Small intestine (tissue), 7 donors: ENCODE results near the gene PLPP6. TPM values are rescaled to one million over a fixed set of nuclear protein-coding genes. Genes with fewer than 3 reads are reported as not detected.
A peak's percentile ranks its signal among the peaks of the same experiment; 100 is the strongest.

Experiments used
- DNase-seq, 2 donors: peaks; one replicate each; pipeline versions ENCODE4 v3.0.0 to v3.0.0-alpha.2; 2013
- FAIRE-seq: peaks from 2 replicates; lab custom pipeline; 2012; peaks lifted over from hg19 to GRCh38; lab: Jason Lieb, UNC
- H3K27ac ChIP-seq, 3 donors: one replicate each; pipeline ENCODE4 v1.5.1; 2013; ENCODE audit warnings: low read length in 2 of 3, mild to moderate bottlenecking in 2 of 3, control low read depth in 1 of 3, inconsistent platforms in 1 of 3, low read depth in 1 of 3, moderate library complexity in 1 of 3
- H3K27me3 ChIP-seq, 3 donors: one replicate each; pipeline ENCODE4 v1.6.1; 2013; ENCODE audit warnings: low read length in 3 of 3, inconsistent platforms in 1 of 3; ENCODE audit not compliant: control insufficient read depth in 3 of 3, insufficient read depth in 3 of 3
- H3K36me3 ChIP-seq, 3 donors: one replicate each; pipeline ENCODE4 v1.6.1; 2013; ENCODE audit warnings: low read length in 3 of 3, inconsistent platforms in 1 of 3, low read depth in 1 of 3, mild to moderate bottlenecking in 1 of 3, moderate library complexity in 1 of 3; ENCODE audit not compliant: control insufficient read depth in 3 of 3, insufficient read depth in 2 of 3
- H3K4me1 ChIP-seq, 3 donors: one replicate each; pipeline ENCODE4 v1.6.1; 2013; ENCODE audit warnings: low read length in 2 of 3, inconsistent platforms in 1 of 3, low read depth in 1 of 3, mild to moderate bottlenecking in 1 of 3, moderate library complexity in 1 of 3; ENCODE audit not compliant: control insufficient read depth in 3 of 3, insufficient read depth in 2 of 3
- H3K4me3 ChIP-seq, 3 donors: one replicate each; pipeline ENCODE4 v1.5.1; 2013; ENCODE audit warnings: low read length in 3 of 3, control low read depth in 1 of 3, inconsistent platforms in 1 of 3, low read depth in 1 of 3, mild to moderate bottlenecking in 1 of 3, moderate library complexity in 1 of 3
- H3K9me3 ChIP-seq, 2 donors: one replicate each; pipeline ENCODE4 v1.6.1; 2013; ENCODE audit warnings: low read depth in 1 of 2, low read length in 1 of 2; ENCODE audit not compliant: control insufficient read depth in 2 of 2, insufficient read depth in 1 of 2
- WGBS, 3 donors: extraction: QIAGEN DNeasy Blood & Tissue Kit; methylation state at CpG; one replicate each; pipeline ENCODE4 v1.1.7; 2013; 5-methylcytosine and 5-hydroxymethylcytosine counted together
- polyA plus RNA-seq, 4 donors: library from polyadenylated mRNA; stranded (reverse) in 3 of 4; unstranded in 1 of 4; fragments of 200-250 nt in 3 of 4; fragments of 120-200 nt in 1 of 4; gene quantifications; one replicate each; pipeline versions ENCODE4 v1.2.1 to v1.2.3, GENCODE V29; 2013
- donor health status: healthy with polysubstance abuse.
- donor health status: control.
- donor health status: control.
- donor health status: Bipolar disorder and iron deficiency.
- donor health status: healthy.

Gene PLPP6
- polyA plus RNA-seq, 4 donors, result 5.1 to 21.9 (median 7.5) TPM

- no peaks in the 10 kb centered on the region for H3K27me3 ChIP-seq
- H3K4me3 ChIP-seq, result no peak overlapping the region
- DNase-seq (no peak), FAIRE-seq (no peak)
- no peak overlapping the region for H3K27ac ChIP-seq
- no peaks in the 10 kb centered on the region for H3K9me3 ChIP-seq
- peaks cover 0 to 2% (median 0%) of the 10 kb centered on the region in 3 donors for H3K4me1 ChIP-seq
- 57 to 96% (median 68%) methylated on average over 2 of the region's 2 CpGs for WGBS, 3 donors
- H3K36me3 ChIP-seq, result peaks cover 7 to 17% (median 11%) of the 10 kb centered on the region in 3 donors
These were observed 26.9 kb downstream of the PLPP6 start for GRCh38 chr9:4689021-4689420.

GRCh38 chr9:4689687-4690104, 27.6 kb downstream of the PLPP6 start:
- 78 to 87% (median 78%) methylated on average over 1 of the region's 1 CpG for WGBS, 3 donors
- no peak overlapping the region for H3K27ac ChIP-seq

GRCh38 chr9:4690144-4690543, 28.1 kb downstream of the PLPP6 start:
- DNase-seq, result no peak
- Histone ChIP-seq H3K4me3 (no peak overlapping the region), H3K4me1 (peaks cover 0 to 2% (median 0%) of the 10 kb centered on the region in 3 donors), H3K9me3 (no peaks in the 10 kb centered on the region), H3K36me3 (peaks cover 3 to 20% (median 10%) of the 10 kb centered on the region in 3 donors), H3K27me3 (no peaks in the 10 kb centered on the region), H3K27ac (no peak overlapping the region)
- 84 to 87% (median 86%) methylated on average over 4 of the region's 4 CpGs for WGBS, 3 donors
- no peak for FAIRE-seq

More at GRCh38 chr9:4689687-4690104, 27.6 kb downstream of the PLPP6 start:
- no peak for DNase-seq
- Histone ChIP-seq H3K4me3 (no peak overlapping the region), H3K9me3 (no peaks in the 10 kb centered on the region), H3K4me1 (peaks cover 0 to 2% (median 0%) of the 10 kb centered on the region in 3 donors), H3K27me3 (no peaks in the 10 kb centered on the region), H3K36me3 (peaks cover 7 to 20% (median 11%) of the 10 kb centered on the region in 3 donors)
- FAIRE-seq, result no peak

GRCh38 chr9:4691795-4692194, 29.7 kb downstream of the PLPP6 start:
- peaks cover 3 to 22% (median 10%) of the 10 kb centered on the region in 3 donors for H3K36me3 ChIP-seq
- no peak for FAIRE-seq
- 79 to 81% (median 80%) methylated on average over 3 of the region's 3 CpGs for WGBS, 3 donors

GRCh38 chr9:4700091-4700490, 38.0 kb downstream of the PLPP6 start:
- H3K36me3 ChIP-seq, result peaks cover 0 to 13% (median 0%) of the 10 kb centered on the region in 3 donors
- no peaks in the 10 kb centered on the region for H3K4me1 ChIP-seq
- H3K27ac ChIP-seq, result no peak overlapping the region
- FAIRE-seq (no peak), DNase-seq (peak in 1 of 2 donors; percentile 35)
- 76 to 80% (median 78%) methylated on average over 3 of the region's 3 CpGs for WGBS, 3 donors
- H3K9me3 ChIP-seq, result no peaks in the 10 kb centered on the region
- H3K27me3 ChIP-seq, result no peaks in the 10 kb centered on the region
- no peak overlapping the region for H3K4me3 ChIP-seq

More at GRCh38 chr9:4691795-4692194, 29.7 kb downstream of the PLPP6 start:
- Histone ChIP-seq H3K4me3 (no peak overlapping the region), H3K27ac (no peak overlapping the region), H3K9me3 (no peaks in the 10 kb centered on the region), H3K27me3 (no peaks in the 10 kb centered on the region), H3K4me1 (no peaks in the 10 kb centered on the region)
- no peak for DNase-seq

- 72 to 83% (median 78%) methylated on average over 2 of the region's 2 CpGs for WGBS, 3 donors
- Histone ChIP-seq H3K4me3 (no peak overlapping the region), H3K27ac (no peak overlapping the region), H3K36me3 (peaks cover 0 to 8% (median 0%) of the 10 kb centered on the region in 3 donors), H3K27me3 (no peaks in the 10 kb centered on the region), H3K9me3 (no peaks in the 10 kb centered on the region), H3K4me1 (no peaks in the 10 kb centered on the region)
- DNase-seq, result no peak
- no peak for FAIRE-seq
These were observed 38.8 kb downstream of the PLPP6 start for GRCh38 chr9:4700932-4701331.

GRCh38 chr9:4701526-4701925, 39.4 kb downstream of the PLPP6 start:
- Histone ChIP-seq H3K27me3 (no peaks in the 10 kb centered on the region), H3K9me3 (no peaks in the 10 kb centered on the region), H3K36me3 (peaks cover 0 to 7% (median 0%) of the 10 kb centered on the region in 3 donors), H3K4me3 (no peak overlapping the region), H3K27ac (no peak overlapping the region), H3K4me1 (no peaks in the 10 kb centered on the region)
- no peak for DNase-seq
- no peak for FAIRE-seq
- 62 to 86% (median 63%) methylated on average over 1 of the region's 1 CpG for WGBS, 3 donors

GRCh38 chr9:4704129-4704528, 42.0 kb downstream of the PLPP6 start:
- no peak for DNase-seq
- FAIRE-seq, result no peak
- Histone ChIP-seq H3K4me1 (no peaks in the 10 kb centered on the region), H3K27me3 (no peaks in the 10 kb centered on the region), H3K27ac (no peak overlapping the region), H3K9me3 (no peaks in the 10 kb centered on the region), H3K4me3 (no peak overlapping the region), H3K36me3 (peaks cover 0 to 9% (median 0%) of the 10 kb centered on the region in 3 donors)
- WGBS, 3 donors, result 85 to 91% (median 88%) methylated on average over 2 of the region's 2 CpGs

- Histone ChIP-seq H3K9me3 (no peaks in the 10 kb centered on the region), H3K27ac (no peak overlapping the region), H3K36me3 (peaks cover 3 to 11% (median 6%) of the 10 kb centered on the region in 3 donors), H3K4me3 (no peak overlapping the region), H3K4me1 (no peaks in the 10 kb centered on the region), H3K27me3 (no peaks in the 10 kb centered on the region)
- FAIRE-seq (no peak), DNase-seq (no peak)
- WGBS, 3 donors, result 57 to 81% (median 61%) methylated on average over 2 of the region's 2 CpGs
These were observed 43.9 kb downstream of the PLPP6 start for GRCh38 chr9:4706021-4706420.
